ENCODE measurements around the gene TMEM151B. TPM values are rescaled to one million over a fixed set of nuclear protein-coding genes. Genes with fewer than 3 reads are reported as not detected.
"Not testable (repeated sequence)": the region's sequence is repeated elsewhere in the genome, so short reads cannot be mapped to it uniquely, and the experiment has no call there.

Gene TMEM151B
- total and polyA plus RNA-seq, 4 donors, result 9.3 to 53.1 (median 34.5) TPM

DNA sequence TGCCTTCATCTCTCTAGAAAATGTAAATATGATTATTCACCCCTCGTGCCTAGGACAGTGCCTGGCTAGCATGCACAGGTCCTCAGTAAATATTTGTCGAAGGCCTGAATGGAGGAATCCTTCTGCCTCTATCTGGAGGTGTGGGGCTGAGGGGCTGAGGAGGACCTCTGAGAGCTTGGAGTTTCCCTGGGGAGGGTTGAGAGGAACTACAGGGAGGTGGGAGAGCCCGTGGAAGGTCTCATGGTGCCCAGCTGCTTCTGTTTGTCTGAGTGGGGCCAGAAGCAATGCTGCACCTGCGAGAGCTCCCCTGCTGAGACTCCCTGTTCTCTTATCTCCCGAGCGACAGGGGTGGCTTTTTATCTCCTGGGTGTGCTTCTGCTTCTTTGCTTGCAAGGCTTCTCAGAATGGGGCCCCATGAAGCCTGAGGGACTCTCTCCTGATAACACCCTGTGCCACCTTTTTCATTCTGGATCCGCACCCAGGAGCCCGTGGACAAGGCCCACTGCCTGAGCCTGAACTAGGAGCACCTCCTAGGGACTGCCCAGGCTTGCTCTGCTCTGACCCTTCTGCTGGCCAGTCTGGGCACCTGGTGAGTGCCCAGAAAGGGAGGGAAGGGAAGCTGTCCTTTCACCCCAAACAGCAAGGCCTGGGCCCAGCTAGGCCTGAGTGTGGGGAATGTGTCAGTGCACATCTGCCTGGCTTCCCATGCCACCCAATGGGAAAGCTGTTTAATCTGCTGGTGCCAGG is 44.5 kb upstream of the TMEM151B start:
- 77% methylated on average over 7 of the region's 8 CpGs for WGBS (ENCODE audit: insufficient coverage)
- DNase-seq (ENCODE audit: low read depth in 4 of 6, low spot score in 6 of 6), result no peak
- Histone ChIP-seq H3K27ac (ENCODE audit: low read depth, low read length) (no peak overlapping the region), H3K4me3 (ENCODE audit: low read depth, low read length) (no peak overlapping the region), H3K4me1 (ENCODE audit: control insufficient read depth, insufficient read depth, low read length) (peaks cover 67% of the 10 kb centered on the region), H3K9me3 (ENCODE audit: control insufficient read depth, insufficient read depth, low read length) (no peaks in the 10 kb centered on the region), H3K36me3 (ENCODE audit: control insufficient read depth, insufficient read depth, low read length) (peaks cover 25% of the 10 kb centered on the region), H3K27me3 (ENCODE audit: control insufficient read depth, insufficient read depth, low read length) (no peaks in the 10 kb centered on the region)

DNA sequence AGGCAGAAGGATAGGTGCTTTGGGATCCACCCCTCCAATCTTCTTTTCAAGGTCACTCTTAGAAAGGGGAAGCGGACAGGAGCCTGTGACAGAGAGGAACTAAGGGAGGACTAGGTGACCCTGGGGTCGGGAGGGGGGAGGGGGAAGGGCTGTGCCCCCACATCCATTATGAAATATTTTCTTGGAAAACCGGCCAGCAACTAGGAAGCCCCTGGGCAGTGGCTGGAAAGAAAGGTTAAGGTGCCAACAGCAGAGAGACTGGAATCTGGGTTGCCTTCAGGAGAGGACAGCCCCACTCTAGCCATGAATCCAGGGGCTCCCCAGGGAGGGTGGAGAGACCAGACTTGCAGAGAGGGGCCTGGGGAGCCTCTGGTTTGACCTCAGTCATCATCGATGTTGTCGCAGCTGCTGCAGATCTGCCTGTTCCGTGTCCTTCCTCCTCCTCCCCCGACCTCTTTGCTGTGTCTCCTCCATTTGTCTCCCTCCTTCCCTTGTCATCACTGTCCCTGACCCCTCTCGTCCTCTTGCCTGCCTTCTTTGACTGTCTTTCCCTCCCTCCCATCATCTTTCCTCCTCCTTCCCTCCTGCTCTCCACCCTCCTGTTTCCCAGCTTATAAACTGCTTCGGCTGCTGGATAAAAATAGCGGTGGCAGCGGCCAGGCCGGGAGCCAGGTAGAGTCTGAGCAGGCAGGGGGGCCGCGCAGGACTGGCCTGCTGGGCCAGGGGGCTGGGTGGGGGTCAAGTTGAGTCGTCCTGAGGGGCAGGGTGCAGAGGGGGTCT is 43.7 kb upstream of the TMEM151B start:
- Histone ChIP-seq H3K9me3 (ENCODE audit: control insufficient read depth, insufficient read depth, low read length) (no peaks in the 10 kb centered on the region), H3K27ac (ENCODE audit: low read depth, low read length) (no peak overlapping the region), H3K36me3 (ENCODE audit: control insufficient read depth, insufficient read depth, low read length) (peaks cover 33% of the 10 kb centered on the region), H3K27me3 (ENCODE audit: control insufficient read depth, insufficient read depth, low read length) (no peaks in the 10 kb centered on the region), H3K4me1 (ENCODE audit: control insufficient read depth, insufficient read depth, low read length) (peaks cover 61% of the 10 kb centered on the region), H3K4me3 (ENCODE audit: low read depth, low read length) (no peak overlapping the region)
- peak in 1 of 6 donors; percentile 28 for DNase-seq (ENCODE audit: low read depth in 4 of 6, low spot score in 6 of 6)
- WGBS (ENCODE audit: insufficient coverage), result 40% methylated on average over 10 of the region's 15 CpGs

DNA sequence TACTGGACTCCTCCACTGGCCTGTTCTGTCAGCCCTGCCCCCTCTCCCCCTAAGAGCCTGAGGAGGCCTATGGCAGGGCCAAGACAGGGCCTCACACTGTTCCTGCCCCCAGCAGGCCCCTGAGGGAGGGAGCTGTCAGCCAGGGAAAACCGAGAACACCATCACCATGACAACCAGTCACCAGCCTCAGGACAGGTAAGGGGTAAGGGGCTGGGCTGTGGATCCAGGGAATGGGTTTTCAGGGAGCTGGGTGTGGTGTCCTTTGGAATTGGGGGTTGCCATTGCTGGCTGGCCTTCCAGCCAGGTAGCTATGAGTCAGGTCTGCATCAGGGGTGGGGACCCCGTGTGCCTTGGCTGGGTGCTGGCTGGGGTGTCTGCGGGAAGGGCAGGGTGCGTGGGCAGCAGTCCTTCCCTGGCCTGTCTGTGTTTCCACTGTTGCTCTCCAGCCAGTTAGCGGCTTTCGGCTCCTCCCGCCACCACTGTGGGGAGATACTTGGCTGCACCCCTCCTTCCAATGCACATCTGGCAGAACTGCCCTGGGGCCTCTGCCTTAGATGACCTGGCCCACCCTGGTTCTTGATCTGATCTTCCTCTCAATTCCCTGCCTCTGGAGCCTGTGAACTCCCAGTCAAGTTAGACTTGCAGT is 43.0 kb upstream of the TMEM151B start:
- H3K4me1 ChIP-seq (ENCODE audit: control insufficient read depth, insufficient read depth, low read length), result peaks cover 56% of the 10 kb centered on the region
- no peak overlapping the region for H3K4me3 ChIP-seq (ENCODE audit: low read depth, low read length)
- H3K27me3 ChIP-seq (ENCODE audit: control insufficient read depth, insufficient read depth, low read length), result no peaks in the 10 kb centered on the region
- 90% methylated on average over 6 of the region's 7 CpGs for WGBS (ENCODE audit: insufficient coverage)
- peaks cover 33% of the 10 kb centered on the region for H3K36me3 ChIP-seq (ENCODE audit: control insufficient read depth, insufficient read depth, low read length)
- H3K27ac ChIP-seq (ENCODE audit: low read depth, low read length), result no peak overlapping the region
- no peaks in the 10 kb centered on the region for H3K9me3 ChIP-seq (ENCODE audit: control insufficient read depth, insufficient read depth, low read length)
- no peak for DNase-seq (ENCODE audit: low read depth in 4 of 6, low spot score in 6 of 6)

DNA sequence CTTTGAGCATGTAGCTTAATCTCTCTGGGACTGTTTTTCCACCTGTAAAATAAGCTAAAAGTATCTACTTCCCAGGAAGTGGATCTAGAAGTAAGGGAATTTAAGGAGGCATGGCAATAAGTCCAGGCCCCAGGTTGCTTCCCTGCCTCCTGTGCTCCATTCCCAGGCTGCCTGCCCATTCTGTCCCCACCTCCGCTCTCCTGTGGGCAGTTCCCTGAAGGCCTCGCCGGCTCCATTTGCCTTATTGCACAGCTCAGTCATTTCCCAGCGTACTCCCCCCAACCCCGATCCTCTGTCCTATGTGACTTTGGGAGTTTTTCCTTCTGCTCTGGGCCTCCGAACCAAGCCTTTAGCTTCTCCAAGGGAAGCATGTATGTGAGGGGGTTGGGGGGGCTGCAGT is 42.2 kb upstream of the TMEM151B start:
- DNase-seq (ENCODE audit: low read depth in 4 of 6, low spot score in 6 of 6), result no peak
- 93% methylated on average over 2 of the region's 6 CpGs for WGBS (ENCODE audit: insufficient coverage)
- Histone ChIP-seq H3K4me3 (ENCODE audit: low read depth, low read length) (no peak overlapping the region), H3K9me3 (ENCODE audit: control insufficient read depth, insufficient read depth, low read length) (no peaks in the 10 kb centered on the region), H3K36me3 (ENCODE audit: control insufficient read depth, insufficient read depth, low read length) (peaks cover 40% of the 10 kb centered on the region), H3K27ac (ENCODE audit: low read depth, low read length) (no peak overlapping the region), H3K4me1 (ENCODE audit: control insufficient read depth, insufficient read depth, low read length) (peaks cover 54% of the 10 kb centered on the region), H3K27me3 (ENCODE audit: control insufficient read depth, insufficient read depth, low read length) (no peaks in the 10 kb centered on the region)

DNA sequence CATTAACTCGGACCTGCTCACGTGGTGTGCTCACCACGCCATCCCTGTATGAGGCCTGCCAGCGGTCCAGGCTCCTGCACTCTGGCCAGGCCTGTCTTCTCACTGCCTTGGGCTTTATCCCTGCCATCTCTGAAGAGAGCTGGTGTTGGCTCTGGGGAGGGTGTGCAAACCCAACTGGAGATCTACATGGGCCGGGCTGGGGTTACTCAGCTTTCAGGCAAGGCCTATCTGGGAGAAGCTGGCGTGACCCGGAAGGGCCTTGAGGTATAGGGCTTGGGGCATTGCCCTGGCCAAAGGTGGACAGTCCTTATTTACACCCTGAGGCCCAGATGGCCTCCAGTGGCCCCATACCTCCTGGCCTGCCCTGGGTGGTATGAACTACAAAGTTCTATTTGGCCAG is 41.8 kb upstream of the TMEM151B start:
- 92% methylated on average over 7 of the region's 7 CpGs for WGBS (ENCODE audit: insufficient coverage)
- peaks cover 56% of the 10 kb centered on the region for H3K4me1 ChIP-seq (ENCODE audit: control insufficient read depth, insufficient read depth, low read length)
- H3K36me3 ChIP-seq (ENCODE audit: control insufficient read depth, insufficient read depth, low read length), result peaks cover 44% of the 10 kb centered on the region
- H3K27ac ChIP-seq (ENCODE audit: low read depth, low read length), result no peak overlapping the region
- H3K27me3 ChIP-seq (ENCODE audit: control insufficient read depth, insufficient read depth, low read length), result no peaks in the 10 kb centered on the region
- DNase-seq (ENCODE audit: low read depth in 4 of 6, low spot score in 6 of 6), result no peak
- no peak overlapping the region for H3K4me3 ChIP-seq (ENCODE audit: low read depth, low read length)
- no peaks in the 10 kb centered on the region for H3K9me3 ChIP-seq (ENCODE audit: control insufficient read depth, insufficient read depth, low read length)

DNA sequence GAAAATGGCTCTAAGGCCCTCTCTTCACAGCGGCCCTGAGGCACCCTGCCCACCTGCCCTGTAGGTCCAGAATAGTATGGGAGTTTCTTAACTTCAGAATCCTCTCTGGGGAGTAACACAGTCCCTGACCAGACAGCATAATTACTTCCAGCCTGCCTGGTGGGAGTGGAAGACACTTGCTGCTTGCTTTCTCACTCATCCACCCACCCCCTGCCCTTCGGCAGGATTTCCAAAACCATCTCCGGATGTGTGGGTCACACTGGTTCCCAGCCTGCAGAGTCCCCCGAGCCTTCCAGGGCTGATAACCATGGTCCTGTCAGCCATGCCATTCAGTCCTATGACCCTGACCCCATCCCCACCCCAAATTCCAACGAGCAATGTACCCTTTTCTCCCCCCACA is 41.4 kb upstream of the TMEM151B start:
- WGBS (ENCODE audit: insufficient coverage), result 75% methylated on average over 4 of the region's 5 CpGs

DNA sequence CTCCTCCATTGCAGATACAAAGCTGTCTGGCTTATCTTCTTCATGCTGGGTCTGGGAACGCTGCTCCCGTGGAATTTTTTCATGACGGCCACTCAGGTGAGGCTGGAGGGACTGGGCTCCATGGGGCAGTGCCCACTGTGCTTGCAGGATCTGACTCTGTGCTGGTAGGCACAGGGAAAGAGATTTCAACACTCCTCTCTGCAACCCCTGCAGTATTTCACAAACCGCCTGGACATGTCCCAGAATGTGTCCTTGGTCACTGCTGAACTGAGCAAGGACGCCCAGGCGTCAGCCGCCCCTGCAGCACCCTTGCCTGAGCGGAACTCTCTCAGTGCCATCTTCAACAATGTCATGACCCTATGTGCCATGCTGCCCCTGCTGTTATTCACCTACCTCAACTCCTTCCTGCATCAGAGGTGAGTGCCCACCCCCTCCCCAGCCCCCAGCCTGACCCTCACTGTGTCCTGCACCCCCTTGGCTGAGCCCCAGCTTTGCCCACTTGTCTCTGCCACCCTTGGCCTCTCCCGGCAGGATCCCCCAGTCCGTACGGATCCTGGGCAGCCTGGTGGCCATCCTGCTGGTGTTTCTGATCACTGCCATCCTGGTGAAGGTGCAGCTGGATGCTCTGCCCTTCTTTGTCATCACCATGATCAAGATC is 40.7 kb upstream of the TMEM151B start:
- H3K36me3 ChIP-seq (ENCODE audit: control insufficient read depth, insufficient read depth, low read length), result peaks cover 47% of the 10 kb centered on the region
- H3K27ac ChIP-seq (ENCODE audit: low read depth, low read length), result no peak overlapping the region
- H3K4me1 ChIP-seq (ENCODE audit: control insufficient read depth, insufficient read depth, low read length), result peaks cover 58% of the 10 kb centered on the region
- no peak overlapping the region for H3K4me3 ChIP-seq (ENCODE audit: low read depth, low read length)
- WGBS (ENCODE audit: insufficient coverage), result 89% methylated on average over 11 of the region's 11 CpGs
- H3K9me3 ChIP-seq (ENCODE audit: control insufficient read depth, insufficient read depth, low read length), result no peaks in the 10 kb centered on the region
- H3K27me3 ChIP-seq (ENCODE audit: control insufficient read depth, insufficient read depth, low read length), result no peaks in the 10 kb centered on the region
- no peak for DNase-seq (ENCODE audit: low read depth in 4 of 6, low spot score in 6 of 6)

More for the DNA sequence above, 41.4 kb upstream of the TMEM151B start:
- no peak for DNase-seq (ENCODE audit: low read depth in 4 of 6, low spot score in 6 of 6)
- no peaks in the 10 kb centered on the region for H3K27me3 ChIP-seq (ENCODE audit: control insufficient read depth, insufficient read depth, low read length)
- H3K4me1 ChIP-seq (ENCODE audit: control insufficient read depth, insufficient read depth, low read length), result peaks cover 58% of the 10 kb centered on the region
- H3K9me3 ChIP-seq (ENCODE audit: control insufficient read depth, insufficient read depth, low read length), result no peaks in the 10 kb centered on the region
- no peak overlapping the region for H3K27ac ChIP-seq (ENCODE audit: low read depth, low read length)
- peaks cover 47% of the 10 kb centered on the region for H3K36me3 ChIP-seq (ENCODE audit: control insufficient read depth, insufficient read depth, low read length)
- no peak overlapping the region for H3K4me3 ChIP-seq (ENCODE audit: low read depth, low read length)

DNA sequence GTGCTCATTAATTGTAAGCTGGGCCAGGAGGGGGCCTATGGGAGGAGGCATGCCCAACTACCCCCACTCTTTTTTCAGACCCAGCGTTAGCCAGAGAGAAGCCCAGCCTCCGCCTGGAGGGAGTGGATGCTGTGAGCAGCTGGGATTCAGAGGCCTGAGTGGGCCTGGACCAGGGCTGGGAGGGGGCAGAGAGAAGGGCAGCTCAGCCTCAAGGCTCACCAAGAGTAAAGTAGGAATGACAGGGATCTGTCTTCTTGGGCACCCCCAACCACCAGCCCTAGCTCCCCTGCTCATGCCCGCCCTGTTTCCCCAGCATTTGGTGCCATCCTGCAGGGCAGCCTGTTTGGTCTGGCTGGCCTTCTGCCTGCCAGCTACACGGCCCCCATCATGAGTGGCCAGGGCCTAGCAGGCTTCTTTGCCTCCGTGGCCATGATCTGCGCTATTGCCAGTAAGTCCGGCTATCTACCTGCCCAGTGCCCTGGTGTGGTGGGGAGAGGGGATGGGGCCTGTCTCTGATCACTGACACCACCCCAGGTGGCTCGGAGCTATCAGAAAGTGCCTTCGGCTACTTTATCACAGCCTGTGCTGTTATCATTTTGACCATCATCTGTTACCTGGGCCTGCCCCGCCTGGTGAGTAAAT is 40.1 kb upstream of the TMEM151B start:
- Histone ChIP-seq H3K27ac (ENCODE audit: low read depth, low read length) (no peak overlapping the region), H3K4me3 (ENCODE audit: low read depth, low read length) (no peak overlapping the region), H3K4me1 (ENCODE audit: control insufficient read depth, insufficient read depth, low read length) (peaks cover 60% of the 10 kb centered on the region), H3K9me3 (ENCODE audit: control insufficient read depth, insufficient read depth, low read length) (no peaks in the 10 kb centered on the region), H3K27me3 (ENCODE audit: control insufficient read depth, insufficient read depth, low read length) (no peaks in the 10 kb centered on the region), H3K36me3 (ENCODE audit: control insufficient read depth, insufficient read depth, low read length) (peaks cover 47% of the 10 kb centered on the region)
- 95% methylated on average over 4 of the region's 10 CpGs for WGBS (ENCODE audit: insufficient coverage)
- DNase-seq (ENCODE audit: low read depth in 4 of 6, low spot score in 6 of 6), result no peak

DNA sequence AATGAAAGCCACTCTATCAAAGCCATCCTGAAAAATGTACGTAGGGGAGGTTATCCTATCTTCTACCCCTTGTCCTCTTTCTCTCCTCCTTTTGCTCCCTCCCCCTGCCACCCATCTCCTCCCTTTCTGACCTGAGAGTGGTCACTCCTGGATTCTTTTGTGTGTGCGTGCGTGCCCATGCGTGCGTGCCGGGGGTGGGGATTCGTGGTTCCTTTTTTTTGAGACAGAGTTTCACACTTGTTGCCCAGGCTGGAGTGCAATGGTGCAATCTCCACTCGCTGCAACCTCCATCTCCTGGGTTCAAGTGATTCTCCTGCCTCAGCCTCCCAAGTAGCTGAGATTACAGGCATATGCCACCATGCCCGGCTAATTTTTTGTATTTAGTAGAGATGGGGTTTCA is 38.8 kb upstream of the TMEM151B start:
- DNase-seq (ENCODE audit: low read depth in 4 of 6, low spot score in 6 of 6); H3K27ac ChIP-seq (ENCODE audit: low read depth, low read length); H3K4me3 ChIP-seq (ENCODE audit: low read depth, low read length); H3K27me3 ChIP-seq (ENCODE audit: control insufficient read depth, insufficient read depth, low read length); H3K9me3 ChIP-seq (ENCODE audit: control insufficient read depth, insufficient read depth, low read length): not testable (repeated sequence)
- Histone ChIP-seq H3K4me1 (ENCODE audit: control insufficient read depth, insufficient read depth, low read length) (peaks cover 55% of the 10 kb centered on the region), H3K36me3 (ENCODE audit: control insufficient read depth, insufficient read depth, low read length) (peaks cover 49% of the 10 kb centered on the region)
- 100% methylated on average over 7 of the region's 9 CpGs for WGBS (ENCODE audit: insufficient coverage)

Measured in spinal cord (tissue), 10 donors.